LNCAP (cell line): Measurements from ENCODE around the gene PSMC1.

Source experiments
- TF ChIP-seq, protein P1 (sequence below): fragments of 450-650 bp; IDR thresholded peaks from 2 replicates; pipeline ENCODE4 v1.5.1; 2017; ENCODE audit warnings: mild to moderate bottlenecking

The PSMC1 gene

DNA sequence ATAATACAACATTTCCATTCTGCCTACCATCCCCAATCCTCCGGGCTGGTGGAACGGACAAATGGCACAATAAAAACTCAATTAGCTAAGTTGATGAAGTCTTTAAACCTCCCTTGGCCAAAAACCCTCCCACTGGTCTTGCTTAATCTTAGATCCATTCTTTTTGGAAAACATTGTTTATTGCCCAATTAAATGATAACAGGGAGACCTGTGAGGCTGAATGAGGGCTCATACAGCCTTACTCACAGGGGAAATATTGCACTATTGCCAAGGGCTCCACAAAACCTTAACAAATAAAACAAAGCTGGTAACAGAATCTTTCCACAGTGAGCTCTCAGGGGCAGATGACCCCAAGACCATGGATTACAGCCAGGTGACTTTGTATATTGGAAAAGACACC, 7.8 kb upstream of the PSMC1 start:
- TF ChIP-seq, protein P1, sequence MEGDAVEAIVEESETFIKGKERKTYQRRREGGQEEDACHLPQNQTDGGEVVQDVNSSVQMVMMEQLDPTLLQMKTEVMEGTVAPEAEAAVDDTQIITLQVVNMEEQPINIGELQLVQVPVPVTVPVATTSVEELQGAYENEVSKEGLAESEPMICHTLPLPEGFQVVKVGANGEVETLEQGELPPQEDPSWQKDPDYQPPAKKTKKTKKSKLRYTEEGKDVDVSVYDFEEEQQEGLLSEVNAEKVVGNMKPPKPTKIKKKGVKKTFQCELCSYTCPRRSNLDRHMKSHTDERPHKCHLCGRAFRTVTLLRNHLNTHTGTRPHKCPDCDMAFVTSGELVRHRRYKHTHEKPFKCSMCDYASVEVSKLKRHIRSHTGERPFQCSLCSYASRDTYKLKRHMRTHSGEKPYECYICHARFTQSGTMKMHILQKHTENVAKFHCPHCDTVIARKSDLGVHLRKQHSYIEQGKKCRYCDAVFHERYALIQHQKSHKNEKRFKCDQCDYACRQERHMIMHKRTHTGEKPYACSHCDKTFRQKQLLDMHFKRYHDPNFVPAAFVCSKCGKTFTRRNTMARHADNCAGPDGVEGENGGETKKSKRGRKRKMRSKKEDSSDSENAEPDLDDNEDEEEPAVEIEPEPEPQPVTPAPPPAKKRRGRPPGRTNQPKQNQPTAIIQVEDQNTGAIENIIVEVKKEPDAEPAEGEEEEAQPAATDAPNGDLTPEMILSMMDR = no peak

DNA sequence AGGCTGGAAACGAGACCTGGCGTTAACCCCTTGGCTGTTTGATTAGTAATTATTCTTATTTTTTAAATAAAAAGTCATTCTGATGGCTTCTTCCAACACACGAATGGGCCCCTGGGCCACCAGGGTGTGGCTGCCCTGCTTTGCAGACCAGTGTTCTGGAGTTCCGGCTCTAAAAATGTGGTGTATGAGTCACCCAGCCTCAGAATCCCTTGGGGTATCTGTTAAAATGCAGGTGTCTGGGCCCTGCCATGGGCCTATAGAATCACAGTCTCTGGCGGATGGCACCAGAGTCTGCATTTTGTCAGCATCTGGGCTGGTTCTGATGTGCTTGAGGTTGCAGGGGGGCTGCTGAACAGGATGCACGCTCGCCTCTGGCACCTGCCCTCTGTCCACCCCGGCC, 2.5 kb upstream of the PSMC1 start:
- TF ChIP-seq, protein P1 = no peak

DNA sequence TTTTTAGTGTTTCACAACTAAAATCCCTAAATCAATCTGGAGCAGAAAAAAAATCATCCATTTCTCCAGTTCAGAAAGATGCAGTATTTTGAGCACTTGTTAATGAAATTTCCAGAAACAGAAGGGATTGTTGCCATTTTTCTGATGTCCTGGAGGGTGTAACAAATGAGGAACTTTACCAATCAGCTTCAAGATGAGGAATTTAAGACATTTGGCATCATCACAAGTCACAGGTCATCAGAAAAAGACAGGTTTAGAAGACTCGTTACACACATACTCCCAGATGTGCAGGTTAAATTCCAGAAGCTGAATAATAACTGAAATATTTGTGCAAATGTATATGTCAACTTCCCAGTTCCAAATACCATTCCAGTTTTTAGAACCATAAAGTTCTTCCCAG, 482 bp upstream of the PSMC1 start:
- TF ChIP-seq, protein P1 = no peak

DNA sequence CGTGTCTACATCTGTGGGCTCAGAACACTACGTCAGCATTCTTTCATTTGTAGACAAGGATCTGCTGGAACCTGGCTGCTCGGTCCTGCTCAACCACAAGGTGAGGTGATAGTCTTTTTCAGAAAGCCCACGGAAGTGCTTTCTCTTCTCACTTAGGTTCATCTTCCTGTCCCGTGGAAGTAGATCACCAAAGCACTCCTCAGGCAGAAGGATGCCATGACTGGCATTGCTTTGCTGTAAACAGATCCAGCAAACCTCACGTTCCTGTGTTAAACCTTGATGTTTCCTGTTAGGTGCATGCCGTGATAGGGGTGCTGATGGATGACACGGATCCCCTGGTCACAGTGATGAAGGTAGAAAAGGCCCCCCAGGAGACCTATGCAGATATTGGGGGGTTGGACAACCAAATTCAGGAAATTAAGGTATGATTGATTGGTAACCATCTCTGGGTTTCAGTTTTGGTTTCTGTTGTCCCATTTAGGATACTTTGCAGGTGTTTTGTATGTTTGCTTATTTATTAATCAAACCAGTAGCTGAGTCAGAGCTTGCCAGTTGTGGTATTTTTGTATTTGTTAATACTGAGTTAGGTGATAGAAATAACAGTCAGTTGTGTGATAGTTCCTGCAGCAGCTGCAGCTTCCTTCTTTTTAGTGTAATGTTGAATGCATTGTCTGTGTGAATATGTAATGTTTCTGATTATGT, 7.5 kb downstream of the PSMC1 start:
- TF ChIP-seq, protein P1 = no peak

DNA sequence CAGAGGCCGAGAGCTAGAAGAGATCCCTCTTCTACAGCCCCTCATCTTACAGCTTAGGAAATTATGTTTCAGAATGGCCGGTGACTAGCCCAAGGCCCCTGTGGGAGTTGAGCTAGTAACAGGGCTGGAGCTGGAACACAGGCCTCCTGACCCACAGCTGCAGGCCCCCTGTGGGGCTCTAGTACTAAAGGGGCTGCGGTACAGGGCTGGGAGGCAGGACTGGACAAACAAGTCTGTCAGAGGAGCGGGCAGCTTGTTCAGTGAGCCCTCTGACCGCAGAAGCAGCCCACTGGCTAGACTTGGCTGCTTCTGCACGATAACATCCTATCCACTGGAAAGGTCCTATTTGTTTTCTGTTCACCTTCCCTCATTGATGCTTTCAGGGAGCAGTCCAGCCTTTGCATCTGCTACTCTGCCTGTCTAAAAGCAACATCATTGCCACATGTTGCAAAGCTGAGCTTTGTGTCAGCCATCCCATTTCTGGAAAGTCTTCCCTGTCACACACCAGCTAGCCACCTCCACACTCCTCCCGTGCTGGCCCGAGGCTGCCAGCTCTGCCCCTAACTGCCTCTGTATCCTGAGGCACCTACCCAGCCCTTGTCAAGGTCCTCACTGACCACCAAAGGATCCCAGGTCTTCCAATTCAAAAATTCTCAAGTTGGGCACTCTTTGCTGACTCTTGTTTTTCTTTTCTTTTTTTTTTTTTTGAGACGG, 10.2 kb downstream of the PSMC1 start:
- TF ChIP-seq, protein P1 = no peak

DNA sequence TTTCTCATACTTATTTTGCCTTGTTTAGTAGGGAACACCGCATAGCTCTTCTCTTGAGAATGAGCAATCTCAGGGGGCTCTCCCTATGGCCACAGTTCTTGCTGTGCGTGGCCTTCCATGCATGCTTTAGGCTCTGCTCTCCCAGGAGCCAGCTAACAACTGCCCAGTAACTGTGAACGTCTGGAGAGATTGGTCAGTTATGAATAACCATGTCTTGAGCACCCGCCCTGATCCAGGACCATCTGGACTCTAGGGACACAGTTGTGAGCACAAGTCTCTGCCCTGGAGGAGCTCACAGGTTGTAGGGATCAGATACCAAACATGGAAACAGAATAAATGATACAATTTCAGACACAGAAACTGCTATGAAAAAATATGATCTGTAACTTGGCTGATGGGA, 12.1 kb downstream of the PSMC1 start:
- TF ChIP-seq, protein P1 = no peak

DNA sequence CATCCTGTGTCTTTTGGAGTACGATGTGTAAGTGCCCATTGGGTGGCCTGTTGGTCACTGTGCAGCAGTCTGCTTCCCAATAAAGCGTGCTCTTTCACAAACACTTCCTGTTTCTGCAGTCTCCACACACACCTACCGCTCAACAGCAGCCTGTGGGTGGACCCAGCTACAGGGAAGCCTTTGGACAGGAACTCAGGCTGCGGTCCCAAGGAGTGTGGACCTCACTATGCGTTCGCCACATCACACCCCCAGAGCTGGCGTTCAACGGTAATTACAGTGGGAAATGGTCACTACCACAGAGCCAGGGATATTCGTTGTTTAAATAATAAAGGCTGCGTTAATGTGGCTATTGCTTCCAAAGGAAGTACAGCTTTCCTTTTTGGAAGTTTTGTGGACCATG, 16.2 kb downstream of the PSMC1 start:
- TF ChIP-seq, protein P1 = no peak
